GM13977 (cell line): Measurements from ENCODE around the gene RTP4.

ENCODE experiments used
- DNase-seq: peaks from one replicate; pipeline ENCODE4 v3.0.0; 2012; ENCODE audit warnings: low spot score
- in situ Hi-C: fragments of 300-500 bp; cut with MboI; formaldehyde crosslinking; loops from one replicate; pipeline ENCODE4 v1.12.0; 2022; ENCODE audit warnings: low sequenced_read_pairs, low pct_unique_long_range_greater_than_20kb, mixed read lengths, inconsistent platforms; ENCODE audit not compliant: unreplicated experiment
- TF ChIP-seq, protein P1 (sequence below): IDR thresholded peaks from 2 replicates; pipeline ENCODE4 v1.5.1; 2012; ENCODE audit warnings: mild to moderate bottlenecking, control low read depth; ENCODE audit not compliant: insufficient read depth; ENCODE audit errors: extremely low read depth, missing control alignments

The RTP4 gene

DNA sequence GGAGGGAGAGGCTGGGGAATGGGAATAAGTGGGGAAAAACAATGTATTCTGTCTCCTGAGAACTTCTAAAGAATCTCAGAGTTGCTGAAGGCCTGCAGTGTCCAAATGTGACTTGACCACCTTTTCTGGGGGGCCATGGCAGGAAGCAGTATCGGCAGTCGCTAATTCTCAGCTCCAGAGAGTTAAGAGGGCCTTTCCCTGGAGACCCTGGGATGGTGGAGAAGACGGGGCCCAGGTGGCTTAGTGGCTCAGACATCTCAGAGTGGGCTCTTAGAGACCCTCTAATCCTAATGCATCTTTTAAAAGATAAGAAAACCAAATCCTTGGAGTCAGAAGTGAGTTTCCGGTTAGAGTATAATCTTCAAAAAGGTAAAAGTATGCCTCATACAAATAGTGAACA is 15.1 kb downstream of the RTP4 start:
- in situ Hi-C loops: no loop called here
- TF ChIP-seq, protein P1, sequence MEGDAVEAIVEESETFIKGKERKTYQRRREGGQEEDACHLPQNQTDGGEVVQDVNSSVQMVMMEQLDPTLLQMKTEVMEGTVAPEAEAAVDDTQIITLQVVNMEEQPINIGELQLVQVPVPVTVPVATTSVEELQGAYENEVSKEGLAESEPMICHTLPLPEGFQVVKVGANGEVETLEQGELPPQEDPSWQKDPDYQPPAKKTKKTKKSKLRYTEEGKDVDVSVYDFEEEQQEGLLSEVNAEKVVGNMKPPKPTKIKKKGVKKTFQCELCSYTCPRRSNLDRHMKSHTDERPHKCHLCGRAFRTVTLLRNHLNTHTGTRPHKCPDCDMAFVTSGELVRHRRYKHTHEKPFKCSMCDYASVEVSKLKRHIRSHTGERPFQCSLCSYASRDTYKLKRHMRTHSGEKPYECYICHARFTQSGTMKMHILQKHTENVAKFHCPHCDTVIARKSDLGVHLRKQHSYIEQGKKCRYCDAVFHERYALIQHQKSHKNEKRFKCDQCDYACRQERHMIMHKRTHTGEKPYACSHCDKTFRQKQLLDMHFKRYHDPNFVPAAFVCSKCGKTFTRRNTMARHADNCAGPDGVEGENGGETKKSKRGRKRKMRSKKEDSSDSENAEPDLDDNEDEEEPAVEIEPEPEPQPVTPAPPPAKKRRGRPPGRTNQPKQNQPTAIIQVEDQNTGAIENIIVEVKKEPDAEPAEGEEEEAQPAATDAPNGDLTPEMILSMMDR: no peak
- no peak for DNase-seq

DNA sequence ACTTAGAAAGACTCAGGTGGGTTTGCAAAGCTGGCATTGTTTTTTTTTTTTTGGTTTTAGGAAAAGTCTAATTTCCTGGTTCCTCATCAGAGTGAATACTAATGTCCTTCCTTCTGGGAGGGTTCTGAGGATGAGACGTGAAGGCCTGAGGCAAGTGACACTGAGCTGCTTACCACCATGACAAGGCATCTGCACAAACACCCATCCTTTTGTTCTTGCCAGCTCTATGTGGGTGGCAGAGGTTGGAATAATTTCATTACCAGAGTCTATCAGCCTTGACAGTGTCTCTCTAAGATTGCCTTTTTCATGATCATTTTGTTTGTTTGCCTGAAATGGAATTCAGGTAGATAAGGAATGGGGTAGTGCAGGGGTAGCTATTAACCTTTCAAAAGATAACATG is 17.1 kb downstream of the RTP4 start:
- TF ChIP-seq, protein P1: no peak
- no peak for DNase-seq
- in situ Hi-C loops: no loop called here

DNA sequence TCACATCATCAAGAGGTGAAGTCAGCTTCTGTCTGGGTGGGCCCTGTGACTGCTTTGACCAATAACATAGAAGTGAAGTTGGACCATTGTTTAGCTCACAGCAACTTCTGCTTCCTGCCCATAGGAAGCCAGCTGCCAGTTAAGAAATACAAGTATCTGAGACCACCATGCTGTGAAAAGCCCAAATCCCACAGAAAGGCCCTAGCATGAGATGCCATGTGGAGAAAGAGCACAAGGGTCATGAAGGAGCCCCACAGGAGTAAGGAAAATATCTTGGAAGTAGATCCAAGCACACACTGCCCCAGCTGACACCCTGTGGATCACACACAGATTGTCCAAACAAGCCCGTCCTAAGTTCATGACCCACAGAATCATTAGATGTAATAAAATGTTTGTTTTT is 28.5 kb downstream of the RTP4 start:
- in situ Hi-C loops: no loop called here
- TF ChIP-seq, protein P1: no peak
- no peak for DNase-seq

DNA sequence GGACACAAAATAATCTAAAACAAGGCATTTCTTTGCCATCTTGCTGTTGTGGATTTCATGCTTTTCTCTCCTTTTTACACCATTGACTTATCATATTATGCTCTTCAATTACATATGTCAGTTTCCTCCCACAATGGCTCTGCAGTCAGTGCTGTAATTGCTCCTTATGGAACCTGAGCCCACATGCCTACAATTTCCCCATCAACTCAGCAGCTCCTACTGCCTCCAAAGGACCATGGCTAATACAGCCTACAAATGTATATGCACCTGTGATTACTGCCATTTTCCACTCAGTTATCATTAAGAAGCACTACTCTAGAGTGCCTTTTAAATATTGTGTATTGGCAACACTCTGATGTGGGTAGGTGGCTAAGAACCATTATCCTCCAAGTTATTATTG is 30.8 kb downstream of the RTP4 start:
- in situ Hi-C loops: no loop called here

DNA sequence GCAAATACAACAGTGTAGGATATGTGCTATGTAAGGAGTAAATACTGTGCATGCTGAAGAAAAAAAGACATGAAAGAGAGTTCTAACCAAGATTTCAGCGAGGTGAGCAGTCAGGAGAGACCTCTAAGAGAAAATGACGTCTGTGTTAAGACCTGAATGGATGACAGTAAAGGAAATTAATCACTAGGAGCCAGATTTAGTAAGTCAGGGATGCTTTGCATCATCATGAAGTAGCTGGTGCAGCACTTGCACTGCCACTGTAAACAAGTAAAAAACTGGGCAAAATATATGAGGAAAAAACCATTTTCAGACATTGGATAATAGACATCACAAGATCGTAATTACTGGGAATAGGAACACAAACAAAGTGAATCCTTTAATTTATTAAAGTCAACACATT is 32.6 kb downstream of the RTP4 start:
- DNase-seq: no peak
- TF ChIP-seq, protein P1: no peak
- in situ Hi-C loops: no loop called here

More for the DNA sequence above, 30.8 kb downstream of the RTP4 start:
- TF ChIP-seq, protein P1: no peak
- DNase-seq: no peak

DNA sequence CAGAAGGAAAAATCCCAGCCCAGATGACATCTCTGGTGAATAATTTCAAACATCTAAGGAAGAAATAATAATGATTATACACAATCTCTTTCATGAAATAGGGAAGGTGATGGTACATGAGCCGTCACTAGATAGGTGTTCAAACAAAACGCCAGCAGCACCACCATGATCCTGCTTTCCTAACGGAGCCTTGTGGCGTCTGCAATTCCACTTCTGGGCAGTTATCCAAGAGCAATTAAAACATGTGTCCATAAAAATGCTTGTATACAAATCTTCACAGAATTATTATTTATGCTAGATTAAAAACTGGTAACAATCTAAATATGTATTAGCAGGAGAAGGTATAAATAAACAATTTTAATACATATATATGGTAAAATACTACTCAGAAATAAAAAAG is 33.7 kb downstream of the RTP4 start:
- DNase-seq: no peak
- TF ChIP-seq, protein P1: no peak
- in situ Hi-C loops: no loop called here

DNA sequence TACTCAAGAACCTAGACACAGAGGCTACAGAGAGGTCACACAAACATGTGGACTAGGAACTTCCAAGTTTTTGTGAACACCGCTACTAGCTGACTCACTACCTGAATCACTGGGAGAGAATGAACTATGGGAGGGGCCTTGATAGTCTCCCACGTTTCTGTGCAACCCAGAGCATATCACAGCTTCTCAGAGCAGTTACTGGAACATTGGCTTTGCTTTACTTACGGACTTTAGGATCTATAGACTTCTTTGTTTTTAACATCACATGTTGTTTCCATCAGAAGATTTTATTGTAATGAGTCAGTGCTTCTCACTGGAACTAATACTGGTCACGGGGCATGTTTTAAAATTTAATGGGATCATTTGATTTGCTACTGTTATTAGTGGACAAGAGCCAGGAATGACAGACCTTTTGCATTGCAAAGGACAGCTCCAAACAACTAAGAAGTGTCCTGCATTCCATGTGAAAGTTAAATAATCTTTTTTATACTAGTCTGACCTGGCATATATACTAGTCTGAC is 35.6 kb downstream of the RTP4 start:
- in situ Hi-C loops: no loop called here
- DNase-seq: no peak
- TF ChIP-seq, protein P1: no peak
